ENCODE data around the gene LPAR5. TPM values are rescaled to one million over a fixed set of nuclear protein-coding genes. Genes with fewer than 3 reads are reported as not detected.
A peak's percentile ranks its signal among the peaks of the same experiment; 100 is the strongest.

Gene LPAR5
- total and polyA plus RNA-seq, 2 of the 13 experiments (the other 11 are each of a cell fraction or from before 2014, with no cell fraction given), result 0.09 to 0.32 TPM

DNA sequence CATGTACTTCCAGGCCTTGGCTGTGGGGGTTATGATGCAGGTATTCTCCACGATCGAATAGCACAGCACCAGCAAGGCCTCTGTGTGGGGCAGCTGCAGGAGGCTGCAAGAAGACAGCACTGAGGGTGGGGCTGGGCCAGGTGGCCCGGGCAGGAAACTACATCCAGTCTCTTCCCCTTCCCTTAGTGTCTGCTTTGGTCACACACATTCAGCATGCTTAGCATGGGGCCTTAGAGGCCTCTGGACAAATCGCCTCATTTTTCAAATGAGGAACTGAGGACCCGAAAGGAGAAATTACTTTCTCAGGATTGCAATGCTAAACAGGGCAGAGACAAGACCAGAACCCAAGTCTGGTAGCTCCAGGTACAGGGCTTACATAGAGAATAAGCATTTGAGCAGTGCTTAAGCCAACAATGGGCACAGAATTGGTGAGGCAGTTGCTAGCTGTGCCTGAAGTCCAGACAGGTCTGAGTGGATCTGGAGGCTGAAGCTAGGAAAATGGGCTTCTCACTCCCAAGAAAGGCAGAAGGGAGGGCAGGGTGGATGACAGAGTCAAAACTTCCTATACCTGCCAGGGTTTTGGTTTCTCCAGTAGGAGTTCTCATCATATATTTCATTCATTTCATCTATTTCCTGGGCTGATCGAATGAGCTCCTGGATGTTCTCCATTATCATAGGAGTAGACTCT lies 8.0 kb upstream of the LPAR5 start:
- no TSS peak for BruUV-seq (replicated peaks)
- H3K36me3 ChIP-seq (replicated peaks in 1 of 2; ENCODE audit: control insufficient read depth in 1 of 2, insufficient read depth in 2 of 2, low read length in 2 of 2), result no peaks in the 10 kb centered on the region
- POLR2A ChIA-PET, result interaction anchor here (1.2 to 2.7 kb wide), 3 partner anchors 8 to 45 kb away, joined by 3 to 13 read pairs (median 4); partner anchors contain the start of genes LPAR5 and ZNF384
- peaks cover 2 to 24% of the 10 kb centered on the region in 2 experiments; a peak in 4 of 5 replicates for H3K27me3 ChIP-seq (ENCODE audit: control insufficient read depth in 1 of 2, insufficient read depth in 2 of 2, low read length in 2 of 2)
- peak overlapping the region; percentile 38 to 59 (median 40); a peak in 5 of 6 replicates for H3K4me3 ChIP-seq (replicated peaks in 1 of 3; ENCODE audit: insufficient read depth in 1 of 3, low read depth in 2 of 3, low read length in 3 of 3)
- TF ChIP-seq ZNF607 (CRISPR knock-in tag; IDR thresholded peaks at IDR 0.05; ENCODE audit: borderline replicate concordance) (no peak), ZNF24 (IDR thresholded peaks at IDR 0.05) (no peak), ZNF550 (CRISPR knock-in tag; IDR thresholded peaks at IDR 0.05; ENCODE audit: borderline replicate concordance) (no peak), ZNF878 (CRISPR knock-in tag; IDR thresholded peaks at IDR 0.05) (no peak), ZNF562 (CRISPR knock-in tag; IDR thresholded peaks at IDR 0.05; ENCODE audit: borderline replicate concordance) (no peak), ZNF329 (CRISPR knock-in tag; IDR thresholded peaks at IDR 0.05; ENCODE audit: low read depth) (0 out of 2 replicates have a peak, but pooled peaks have one; percentile 57), ZNF274 (CRISPR knock-in tag; IDR thresholded peaks at IDR 0.05) (peak; percentile 90; the same call in 1 of the 2 replicates), EHMT2 (IDR thresholded peaks at IDR 0.05; ENCODE audit: borderline replicate concordance, low read depth, low read length) (no peak), ZNF430 (CRISPR knock-in tag; IDR thresholded peaks at IDR 0.05) (no peak), SRSF4 (IDR thresholded peaks at IDR 0.05; ENCODE audit: low read depth, low read length, poor library complexity, severe bottlenecking) (no peak)
- TF ChIP-seq, protein P1, sequence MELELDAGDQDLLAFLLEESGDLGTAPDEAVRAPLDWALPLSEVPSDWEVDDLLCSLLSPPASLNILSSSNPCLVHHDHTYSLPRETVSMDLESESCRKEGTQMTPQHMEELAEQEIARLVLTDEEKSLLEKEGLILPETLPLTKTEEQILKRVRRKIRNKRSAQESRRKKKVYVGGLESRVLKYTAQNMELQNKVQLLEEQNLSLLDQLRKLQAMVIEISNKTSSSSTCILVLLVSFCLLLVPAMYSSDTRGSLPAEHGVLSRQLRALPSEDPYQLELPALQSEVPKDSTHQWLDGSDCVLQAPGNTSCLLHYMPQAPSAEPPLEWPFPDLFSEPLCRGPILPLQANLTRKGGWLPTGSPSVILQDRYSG (CRISPR knock-in tag; IDR thresholded peaks at IDR 0.05), result no peak
- H3K9ac ChIP-seq (ENCODE audit: insufficient read depth, low read depth, low read length), result peak overlapping the region; percentile 38; the same call in 1 of the 2 replicates
- in situ Hi-C loops (cut with HindIII; ENCODE audit: extremely low pct_ligation_motif_present, low pct_unique_long_range_greater_than_20kb) (no loop called here), intact Hi-C loops (cut with micrococcal nuclease; ENCODE audit: unreplicated experiment) (no loop called here)
- H3K4me2 ChIP-seq (ENCODE audit: low read depth, low read length), result peak overlapping the region; percentile 71
- CTCF ChIA-PET (ENCODE audit: low intra/inter-chr PET ratio, low total read pairs), result no interaction called here
- H3K4me1 ChIP-seq (ENCODE audit: insufficient read depth, low read length), result peaks cover 31% of the 10 kb centered on the region
- WGBS (ENCODE audit: low lambda C conversion rate), result 17% methylated on average over 6 of the region's 6 CpGs
- DNase-seq (ENCODE audit: low spot score), result no peak
- no peaks in the 10 kb centered on the region for H3K79me2 ChIP-seq (ENCODE audit: insufficient read depth, low read length)
- no peak for ATAC-seq
- peak overlapping the region; percentile 59 for H2AFZ ChIP-seq (ENCODE audit: low read length)
- FAIRE-seq, result no peak
- no peak overlapping the region for H3K27ac ChIP-seq (ENCODE audit: extremely low read length, insufficient read depth, low read length)
- H4K20me1 ChIP-seq (ENCODE audit: insufficient read depth, low read length), result no peaks in the 10 kb centered on the region
- H3K9me3 ChIP-seq (ENCODE audit: low read length), result no peaks in the 10 kb centered on the region

All from HepG2 (cell line).